Neural progenitor cell (in vitro differentiated cells): ENCODE results near the gene PDRG1.

ENCODE experiments used
- EZH2phosphoT487 ChIP-seq: fragments of 200-600 bp; sonication (generic); IDR thresholded peaks from 2 replicates; pipeline ENCODE4 v1.6.1; 2017; ENCODE audit warnings: antibody characterized with exemption
- TF ChIP-seq, protein P1 (sequence below): fragments of 200-600 bp; sonication (generic); IDR thresholded peaks from 2 replicates; pipeline ENCODE4 v1.5.1; 2017; ENCODE audit warnings: antibody characterized with exemption, mild to moderate bottlenecking

GRCh38 chr20:31934491-31934890 lies 17.4 kb downstream of the PDRG1 start:
- TF ChIP-seq, protein P1, sequence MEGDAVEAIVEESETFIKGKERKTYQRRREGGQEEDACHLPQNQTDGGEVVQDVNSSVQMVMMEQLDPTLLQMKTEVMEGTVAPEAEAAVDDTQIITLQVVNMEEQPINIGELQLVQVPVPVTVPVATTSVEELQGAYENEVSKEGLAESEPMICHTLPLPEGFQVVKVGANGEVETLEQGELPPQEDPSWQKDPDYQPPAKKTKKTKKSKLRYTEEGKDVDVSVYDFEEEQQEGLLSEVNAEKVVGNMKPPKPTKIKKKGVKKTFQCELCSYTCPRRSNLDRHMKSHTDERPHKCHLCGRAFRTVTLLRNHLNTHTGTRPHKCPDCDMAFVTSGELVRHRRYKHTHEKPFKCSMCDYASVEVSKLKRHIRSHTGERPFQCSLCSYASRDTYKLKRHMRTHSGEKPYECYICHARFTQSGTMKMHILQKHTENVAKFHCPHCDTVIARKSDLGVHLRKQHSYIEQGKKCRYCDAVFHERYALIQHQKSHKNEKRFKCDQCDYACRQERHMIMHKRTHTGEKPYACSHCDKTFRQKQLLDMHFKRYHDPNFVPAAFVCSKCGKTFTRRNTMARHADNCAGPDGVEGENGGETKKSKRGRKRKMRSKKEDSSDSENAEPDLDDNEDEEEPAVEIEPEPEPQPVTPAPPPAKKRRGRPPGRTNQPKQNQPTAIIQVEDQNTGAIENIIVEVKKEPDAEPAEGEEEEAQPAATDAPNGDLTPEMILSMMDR = no peak
- no peak for TF ChIP-seq EZH2phosphoT487
